Fibroblast of lung (primary cell): Measurements from ENCODE around the gene PCMTD2.

Experiments used
- CTCF ChIP-seq, 2 donors: IDR thresholded peaks in 1 of 2; conservative IDR thresholded peaks in 1 of 2; 1 replicate in 1 of 2; 2 replicates in 1 of 2; pipeline ENCODE4 v1.5.1; 2011 to 2012; ENCODE audit warnings: low read length in 2 of 2, control low read depth in 1 of 2, inconsistent platforms in 1 of 2, low read depth in 1 of 2, mild to moderate bottlenecking in 1 of 2
- EZH2 ChIP-seq: IDR thresholded peaks from 2 replicates; pipeline ENCODE4 v1.5.1; 2012; ENCODE audit warnings: low read length, control low read depth, mild to moderate bottlenecking; ENCODE audit errors: missing control alignments

- TF ChIP-seq CTCF (conservative IDR thresholded peaks at IDR 0.05 in 1 of 2, IDR thresholded peaks at IDR 0.05 in 1 of 2; ENCODE audit: low read depth in 1 of 2, low read length in 2 of 2) = no peak
- no peak for TF ChIP-seq EZH2
These were observed 12.6 kb upstream of the PCMTD2 start for GRCh38 chr20:64242797-64243475.
